ENCODE results near the gene RFC2. TPM values are rescaled to one million over a fixed set of nuclear protein-coding genes. Genes with fewer than 3 reads are reported as not detected.

Gene RFC2
- total and polyA plus RNA-seq, 2 of the 8 experiments (the other 6 are each of a cell fraction or from before 2014, with no cell fraction given), result 52.9 to 85.4 TPM

DNA sequence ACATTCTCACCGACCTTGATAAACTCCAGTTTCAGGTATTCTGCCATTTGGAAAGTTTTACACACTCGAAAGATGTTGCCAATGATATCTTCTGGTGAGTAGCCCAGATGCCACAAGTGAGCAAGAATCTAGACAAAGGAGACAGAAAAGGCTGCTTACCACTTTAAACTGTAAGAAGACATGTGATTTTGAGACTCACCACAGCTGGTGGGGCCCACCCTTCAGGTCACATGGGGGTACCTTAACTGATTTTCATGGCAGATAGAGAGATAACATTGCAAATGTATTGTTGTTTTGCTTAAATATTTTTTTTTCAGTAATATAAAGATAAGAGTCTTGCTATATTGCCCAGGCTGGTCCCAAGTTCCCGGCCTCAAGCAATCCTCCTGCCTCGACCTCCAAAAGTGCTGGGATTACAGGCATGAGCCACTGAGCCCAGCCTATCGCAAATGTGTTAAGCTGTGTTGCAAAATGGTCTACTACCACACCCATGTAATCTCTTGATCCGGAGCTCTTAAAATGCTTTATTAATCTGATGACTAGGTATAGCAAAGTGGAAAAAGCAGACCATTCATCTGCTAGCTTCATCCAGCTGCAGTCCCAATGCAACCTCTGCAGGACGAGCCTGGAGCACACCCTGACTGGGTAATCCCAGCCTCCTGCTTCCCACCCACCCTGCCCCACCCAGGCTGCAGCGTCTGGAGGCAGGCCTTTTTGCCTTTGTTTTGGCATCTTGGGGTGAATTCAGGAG lies 18.5 kb downstream of the RFC2 start (continued):
- TF ChIP-seq SAP30 (IDR thresholded peaks at IDR 0.05; ENCODE audit: insufficient read depth, insufficient replicate concordance, low read length) (no peak), RAD21 (IDR thresholded peaks at IDR 0.05 in 1 of 2, conservative IDR thresholded peaks at IDR 0.05 in 1 of 2; ENCODE audit: low read depth in 2 of 2, low read length in 2 of 2) (no peak), SIN3A (conservative IDR thresholded peaks at IDR 0.05 in 1 of 2, IDR thresholded peaks at IDR 0.05 in 1 of 2; ENCODE audit: low read depth in 1 of 2, low read length in 2 of 2) (no peak)
- TF ChIP-seq, protein P1, sequence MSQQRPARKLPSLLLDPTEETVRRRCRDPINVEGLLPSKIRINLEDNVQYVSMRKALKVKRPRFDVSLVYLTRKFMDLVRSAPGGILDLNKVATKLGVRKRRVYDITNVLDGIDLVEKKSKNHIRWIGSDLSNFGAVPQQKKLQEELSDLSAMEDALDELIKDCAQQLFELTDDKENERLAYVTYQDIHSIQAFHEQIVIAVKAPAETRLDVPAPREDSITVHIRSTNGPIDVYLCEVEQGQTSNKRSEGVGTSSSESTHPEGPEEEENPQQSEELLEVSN (IDR thresholded peaks at IDR 0.05), result no peak

Data from H1 (cell line).